Liver (tissue), 9 donors: ENCODE data around the gene OTUD7B. TPM values are rescaled to one million over a fixed set of nuclear protein-coding genes. Genes with fewer than 3 reads are reported as not detected.

Source experiments
- DNase-seq: peaks from one replicate; pipeline ENCODE4 v3.0.0-alpha.2; 2017; ENCODE audit warnings: low spot score
- H3K27ac ChIP-seq, 2 donors: one replicate each; pipeline ENCODE4 v1.7.0; 2013; ENCODE audit warnings: inconsistent platforms in 2 of 2, low read length in 2 of 2, control low read depth in 1 of 2, low read depth in 1 of 2, mild to moderate bottlenecking in 1 of 2
- H3K27me3 ChIP-seq, 4 donors: one replicate each; pipeline versions ENCODE4 v1.6.1 to v1.7.0; 2013; ENCODE audit warnings: low read length in 3 of 4, inconsistent platforms in 1 of 4, mild to moderate bottlenecking in 1 of 4, moderate library complexity in 1 of 4; ENCODE audit not compliant: control insufficient read depth in 4 of 4, insufficient read depth in 4 of 4
- H3K36me3 ChIP-seq, 4 donors: one replicate each; pipeline versions ENCODE4 v1.6.1 to v1.7.0; 2013; ENCODE audit warnings: low read length in 3 of 4, mild to moderate bottlenecking in 3 of 4, low read depth in 1 of 4, moderate library complexity in 1 of 4; ENCODE audit not compliant: control insufficient read depth in 4 of 4, insufficient read depth in 3 of 4
- H3K4me1 ChIP-seq, 4 donors: one replicate each; pipeline versions ENCODE4 v1.6.1 to v1.7.0; 2013; ENCODE audit warnings: low read length in 3 of 4, mild to moderate bottlenecking in 3 of 4, moderate library complexity in 1 of 4; ENCODE audit not compliant: control insufficient read depth in 4 of 4, insufficient read depth in 4 of 4
- H3K4me3 ChIP-seq, 3 donors: one replicate each; pipeline versions ENCODE4 v1.6.1 to v1.7.0; 2013; ENCODE audit warnings: low read length in 3 of 3, control low read depth in 1 of 3, low read depth in 1 of 3, mild to moderate bottlenecking in 1 of 3
- H3K9ac ChIP-seq, 2 donors: one replicate each; pipeline ENCODE4 v1.7.0; 2013; ENCODE audit warnings: low read length in 2 of 2, mild to moderate bottlenecking in 2 of 2, moderate library complexity in 2 of 2, control low read depth in 1 of 2, low read depth in 1 of 2
- H3K9me3 ChIP-seq, 4 donors: one replicate each; pipeline versions ENCODE4 v1.6.1 to v1.7.0; 2013; ENCODE audit warnings: low read length in 3 of 4; ENCODE audit not compliant: control insufficient read depth in 4 of 4
- ATF3 ChIP-seq: IDR thresholded peaks from 2 replicates; pipeline ENCODE4 v1.6.1; 2016; ENCODE audit warnings: antibody characterized with exemption
- CTCF ChIP-seq: fragments of 150-350 bp; IDR thresholded peaks from 2 replicates; pipeline ENCODE4 v1.5.1; 2017; ENCODE audit warnings: improper control_type of control experiment, low read depth, low read length; ENCODE audit not compliant: missing input control
- EGR1 ChIP-seq, 2 donors: IDR thresholded peaks; 2 replicates each; pipeline ENCODE4 v1.6.1; 2016 to 2018; ENCODE audit warnings: antibody characterized with exemption in 2 of 2, low read depth in 2 of 2
- FOXA1 ChIP-seq: IDR thresholded peaks from 2 replicates; pipeline ENCODE4 v1.6.1; 2016; ENCODE audit warnings: antibody characterized with exemption
- GABPA ChIP-seq, 2 donors: IDR thresholded peaks in 1 of 2; conservative IDR thresholded peaks in 1 of 2; 2 replicates each; pipeline ENCODE4 v1.6.1; 2016; ENCODE audit warnings: antibody characterized with exemption in 2 of 2, mild to moderate bottlenecking in 1 of 2, moderate library complexity in 1 of 2
- HNF4A ChIP-seq, 2 donors: conservative IDR thresholded peaks; 2 replicates each; pipeline ENCODE4 v1.6.1; 2016; ENCODE audit warnings: antibody characterized with exemption in 2 of 2, mild to moderate bottlenecking in 2 of 2
- HNF4G ChIP-seq: IDR thresholded peaks from 2 replicates; pipeline ENCODE4 v1.6.1; 2016; ENCODE audit warnings: antibody characterized with exemption
- JUND ChIP-seq, 2 donors: IDR thresholded peaks; 2 replicates each; pipeline ENCODE4 v1.6.1; 2016; ENCODE audit warnings: antibody characterized with exemption in 2 of 2
- MAX ChIP-seq: IDR thresholded peaks from 2 replicates; pipeline ENCODE4 v1.6.1; 2016; ENCODE audit warnings: antibody characterized with exemption
- NR2F2 ChIP-seq: IDR thresholded peaks from 2 replicates; pipeline ENCODE4 v1.6.1; 2016; ENCODE audit warnings: antibody characterized with exemption
- RAD21 ChIP-seq, 2 donors: IDR thresholded peaks; 2 replicates each; pipeline ENCODE4 v1.6.1; 2016; ENCODE audit warnings: antibody characterized with exemption in 2 of 2, mild to moderate bottlenecking in 2 of 2
- REST ChIP-seq: IDR thresholded peaks from 2 replicates; pipeline ENCODE4 v1.6.1; 2016; ENCODE audit warnings: antibody characterized with exemption, mild to moderate bottlenecking
- RXRA ChIP-seq, 2 donors: IDR thresholded peaks; 2 replicates each; pipeline ENCODE4 v1.6.1; 2017 to 2018; ENCODE audit warnings: antibody characterized with exemption in 2 of 2, mild to moderate bottlenecking in 1 of 2
- SP1 ChIP-seq: IDR thresholded peaks from 2 replicates; pipeline ENCODE4 v1.6.1; 2018; ENCODE audit warnings: antibody characterized with exemption, mild to moderate bottlenecking
- TAF1 ChIP-seq: conservative IDR thresholded peaks from 2 replicates; pipeline ENCODE4 v1.6.1; 2016; ENCODE audit warnings: antibody characterized with exemption, mild to moderate bottlenecking
- YY1 ChIP-seq: IDR thresholded peaks from 2 replicates; pipeline ENCODE4 v1.6.1; 2016; ENCODE audit warnings: antibody characterized with exemption, mild to moderate bottlenecking
- ZBTB33 ChIP-seq: IDR thresholded peaks from 2 replicates; pipeline ENCODE4 v1.6.1; 2016; ENCODE audit warnings: antibody characterized with exemption
- WGBS: extraction: QIAGEN DNeasy Blood & Tissue Kit; methylation state at CpG from one replicate; pipeline ENCODE4 v1.1.7; 2013; 5-methylcytosine and 5-hydroxymethylcytosine counted together
- polyA plus RNA-seq, 2 donors: library from polyadenylated mRNA; stranded (reverse) in 1 of 2; unstranded in 1 of 2; fragments of 200-250 nt in 1 of 2; fragments of >200 nt in 1 of 2; fragmentation: Nextera tagmentation in 1 of 2; extraction: Ambion mirVana in 1 of 2; gene quantifications; one replicate each; pipeline versions ENCODE4 v1.2.1 to v1.2.3, GENCODE V29; 2013 to 2015
- total RNA-seq, 2 donors: library from RNA; depleted of rRNA; stranded (reverse); fragments of >200 nt; gene quantifications; one replicate each; pipeline ENCODE4 v1.2.3, GENCODE V29; 2014
- donor health status: healthy.
- donor health status: healthy.
- donor health status: healthy.
- donor health status: healthy.
- donor health status: healthy.

The OTUD7B gene
- total and polyA plus RNA-seq, 4 donors: 2.1 to 19.2 (median 6.9) TPM

GRCh38 chr1:149933208-149933607 lies 77.3 kb downstream of the OTUD7B start:
- no peak overlapping the region for H3K27ac ChIP-seq
- TF ChIP-seq REST (no peak), RXRA (IDR thresholded peaks at IDR 0.05) (no peak), ZBTB33 (no peak), TAF1 (no peak), ATF3 (no peak), MAX (no peak), CTCF (no peak), RAD21 (IDR thresholded peaks at IDR 0.05) (no peak), JUND (IDR thresholded peaks at IDR 0.05) (no peak), YY1 (no peak), HNF4G (no peak), NR2F2 (no peak), GABPA (IDR thresholded peaks at IDR 0.05 in 1 of 2, conservative IDR thresholded peaks at IDR 0.05 in 1 of 2) (no peak), SP1 (no peak), FOXA1 (no peak)
- WGBS: 94% methylated on average over 4 of the region's 4 CpGs
- H3K27me3 ChIP-seq: no peaks in the 10 kb centered on the region
- no peaks in the 10 kb centered on the region for H3K9me3 ChIP-seq
- DNase-seq: no peak
- no peaks in the 10 kb centered on the region for H3K36me3 ChIP-seq
- no peak overlapping the region for H3K4me3 ChIP-seq
- peaks cover 7 to 22% (median 13%) of the 10 kb centered on the region in 4 donors for H3K4me1 ChIP-seq
- no peak overlapping the region for H3K9ac ChIP-seq

GRCh38 chr1:149932474-149932873 lies 78.1 kb downstream of the OTUD7B start:
- H3K27me3 ChIP-seq: no peaks in the 10 kb centered on the region
- no peak overlapping the region for H3K9ac ChIP-seq
- DNase-seq: no peak
- TF ChIP-seq REST (no peak), YY1 (no peak), NR2F2 (no peak), HNF4A (conservative IDR thresholded peaks at IDR 0.05) (no peak), TAF1 (no peak), EGR1 (IDR thresholded peaks at IDR 0.05; ENCODE audit: low read depth in 2 of 2) (no peak), HNF4G (no peak), MAX (no peak), FOXA1 (no peak), RXRA (IDR thresholded peaks at IDR 0.05) (no peak), RAD21 (IDR thresholded peaks at IDR 0.05) (no peak), GABPA (IDR thresholded peaks at IDR 0.05 in 1 of 2, conservative IDR thresholded peaks at IDR 0.05 in 1 of 2) (no peak)
- H3K9me3 ChIP-seq: no peaks in the 10 kb centered on the region
- no peaks in the 10 kb centered on the region for H3K36me3 ChIP-seq
- H3K4me3 ChIP-seq: no peak overlapping the region
- H3K4me1 ChIP-seq: peaks cover 7 to 19% (median 13%) of the 10 kb centered on the region in 4 donors
- WGBS: 89% methylated on average over 8 of the region's 8 CpGs
- no peak overlapping the region for H3K27ac ChIP-seq
